Subcutaneous abdominal adipose tissue (tissue), 5 donors: ENCODE measurements around the gene PAX3.

ENCODE experiments used
- H3K27ac ChIP-seq: one replicate; pipeline ENCODE4 v1.7.0; 2013; ENCODE audit warnings: low read depth, mild to moderate bottlenecking, inconsistent platforms, low read length, moderate library complexity
- H3K27me3 ChIP-seq, 5 donors: one replicate each; pipeline ENCODE4 v1.7.0; 2013; ENCODE audit warnings: low read length in 5 of 5, inconsistent platforms in 1 of 5; ENCODE audit not compliant: control insufficient read depth in 5 of 5, insufficient read depth in 4 of 5
- H3K36me3 ChIP-seq, 5 donors: one replicate each; pipeline ENCODE4 v1.7.0; 2013; ENCODE audit warnings: low read length in 5 of 5; ENCODE audit not compliant: control insufficient read depth in 5 of 5, insufficient read depth in 5 of 5
- H3K4me1 ChIP-seq, 5 donors: one replicate each; pipeline ENCODE4 v1.7.0; 2013; ENCODE audit warnings: low read length in 5 of 5, mild to moderate bottlenecking in 3 of 5, moderate library complexity in 1 of 5; ENCODE audit not compliant: control insufficient read depth in 5 of 5, insufficient read depth in 5 of 5
- H3K4me3 ChIP-seq, 5 donors: one replicate each; pipeline ENCODE4 v1.7.0; 2013; ENCODE audit warnings: low read length in 5 of 5, low read depth in 1 of 5
- H3K9ac ChIP-seq, 5 donors: one replicate each; pipeline ENCODE4 v1.7.0; 2013; ENCODE audit warnings: low read length in 5 of 5, mild to moderate bottlenecking in 4 of 5, moderate library complexity in 3 of 5
- H3K9me3 ChIP-seq, 5 donors: one replicate each; pipeline ENCODE4 v1.7.0; 2013; ENCODE audit warnings: low read length in 5 of 5; ENCODE audit not compliant: control insufficient read depth in 5 of 5
- donor health status: healthy.
- donor health status: healthy.
- donor health status: healthy.
- donor health status: healthy.
- donor health status: healthy.

PAX3 gene

DNA sequence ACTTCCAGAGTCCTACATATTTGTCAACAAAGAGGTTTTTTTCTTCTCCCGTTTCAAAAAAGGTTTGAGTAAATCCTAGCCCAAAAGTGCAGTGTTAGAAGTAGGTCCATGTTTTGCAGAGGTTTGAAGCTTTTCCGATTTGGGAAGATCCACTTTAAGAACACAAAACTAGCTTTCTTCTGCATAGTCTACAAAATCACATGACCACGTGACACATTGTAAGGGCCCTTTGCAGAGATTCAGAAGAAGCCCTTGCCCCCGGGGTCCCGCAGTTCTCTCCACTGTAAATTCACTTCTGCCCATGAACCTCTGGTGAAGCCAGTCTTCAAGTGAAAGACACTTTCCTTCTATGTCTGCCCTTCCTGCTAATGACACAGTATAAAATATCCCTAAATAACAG lies 49.4 kb downstream of the PAX3 start:
- Histone ChIP-seq H3K4me3 (no peak overlapping the region), H3K9ac (no peak overlapping the region), H3K27ac (no peak overlapping the region), H3K4me1 (no peaks in the 10 kb centered on the region), H3K9me3 (no peaks in the 10 kb centered on the region), H3K27me3 (no peaks in the 10 kb centered on the region), H3K36me3 (no peaks in the 10 kb centered on the region)

GRCh38 chr2:222248818-222249217 lies 50.0 kb downstream of the PAX3 start:
- Histone ChIP-seq H3K9me3 (no peaks in the 10 kb centered on the region), H3K4me3 (no peak overlapping the region), H3K36me3 (no peaks in the 10 kb centered on the region), H3K27me3 (peaks cover 0 to 2% (median 0%) of the 10 kb centered on the region in 5 donors), H3K27ac (no peak overlapping the region), H3K4me1 (no peaks in the 10 kb centered on the region), H3K9ac (no peak overlapping the region)

DNA sequence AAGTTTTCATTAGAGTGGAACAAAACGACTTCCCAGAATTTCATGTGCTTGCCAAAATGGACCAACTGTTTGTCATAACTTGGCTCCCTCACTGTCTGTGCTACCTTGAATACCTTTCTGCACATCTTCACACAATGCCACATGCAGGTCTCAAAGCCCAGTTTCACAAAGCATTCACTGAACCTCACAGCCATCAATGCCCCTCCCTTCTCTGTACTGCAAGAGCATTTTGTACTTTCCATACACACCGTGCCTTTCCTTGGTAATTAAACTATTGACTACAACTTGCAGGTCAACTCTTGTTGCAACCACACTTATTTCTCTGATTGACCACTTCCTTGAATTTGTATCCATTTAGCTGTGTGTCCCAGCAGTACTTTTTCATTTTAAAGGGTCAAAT lies 50.5 kb downstream of the PAX3 start:
- H3K36me3 ChIP-seq, result no peaks in the 10 kb centered on the region
- no peaks in the 10 kb centered on the region for H3K4me1 ChIP-seq
- H3K9ac ChIP-seq, result no peak overlapping the region
- H3K27me3 ChIP-seq, result peaks cover 0 to 2% (median 0%) of the 10 kb centered on the region in 5 donors
- no peaks in the 10 kb centered on the region for H3K9me3 ChIP-seq
- no peak overlapping the region for H3K4me3 ChIP-seq
- H3K27ac ChIP-seq, result no peak overlapping the region

GRCh38 chr2:222242532-222242931 lies 56.3 kb downstream of the PAX3 start:
- peaks cover 16 to 26% (median 20%) of the 10 kb centered on the region in 5 donors for H3K27me3 ChIP-seq
- no peak overlapping the region for H3K4me3 ChIP-seq
- no peaks in the 10 kb centered on the region for H3K4me1 ChIP-seq
- H3K27ac ChIP-seq, result no peak overlapping the region
- H3K9me3 ChIP-seq, result no peaks in the 10 kb centered on the region
- no peaks in the 10 kb centered on the region for H3K36me3 ChIP-seq
- no peak overlapping the region for H3K9ac ChIP-seq

DNA sequence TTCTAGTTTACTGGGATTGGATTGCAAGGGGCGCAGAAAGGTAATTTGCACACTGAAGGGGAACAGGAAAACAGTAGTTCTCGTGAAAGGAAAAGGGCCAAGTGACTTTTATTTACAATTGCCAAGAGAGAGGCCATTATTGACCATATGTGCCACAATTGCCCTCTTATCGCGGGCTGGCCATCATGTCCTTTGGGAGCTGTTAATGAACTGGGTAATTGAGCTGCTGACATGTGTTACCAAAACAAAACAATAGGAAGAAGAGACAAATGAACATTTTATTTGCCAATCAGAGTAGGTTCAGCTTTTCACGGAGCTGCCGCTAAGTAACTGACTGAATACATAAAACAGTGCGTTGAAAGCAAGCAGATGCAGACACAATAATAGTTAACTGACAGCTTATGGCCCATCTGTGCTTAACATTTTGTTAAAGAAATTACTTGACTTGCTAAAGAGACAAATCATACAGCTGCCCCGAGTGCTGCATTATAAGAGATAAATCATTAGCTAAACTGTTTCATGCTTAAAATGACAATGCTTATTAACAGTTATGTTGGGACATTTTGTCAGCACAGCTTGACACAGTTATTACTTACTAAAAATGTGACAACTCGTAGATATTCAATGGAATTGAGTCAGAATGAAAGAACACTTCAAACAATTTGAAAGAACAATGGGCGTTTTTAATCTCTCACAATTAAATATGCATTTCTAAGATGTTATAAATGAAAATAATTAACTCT lies 57.5 kb downstream of the PAX3 start:
- H3K9me3 ChIP-seq, result no peaks in the 10 kb centered on the region
- H3K4me3 ChIP-seq, result no peak overlapping the region

GRCh38 chr2:222240676-222241049 lies 58.1 kb downstream of the PAX3 start:
- Histone ChIP-seq H3K9ac (no peak overlapping the region), H3K4me3 (no peak overlapping the region), H3K9me3 (no peaks in the 10 kb centered on the region), H3K27ac (no peak overlapping the region), H3K27me3 (peaks cover 16 to 26% (median 20%) of the 10 kb centered on the region in 5 donors), H3K4me1 (no peaks in the 10 kb centered on the region), H3K36me3 (no peaks in the 10 kb centered on the region)

More for the DNA sequence above, 57.5 kb downstream of the PAX3 start:
- Histone ChIP-seq H3K9ac (no peak overlapping the region), H3K27ac (no peak overlapping the region), H3K4me1 (no peaks in the 10 kb centered on the region), H3K27me3 (peaks cover 16 to 26% (median 20%) of the 10 kb centered on the region in 5 donors), H3K36me3 (no peaks in the 10 kb centered on the region)

DNA sequence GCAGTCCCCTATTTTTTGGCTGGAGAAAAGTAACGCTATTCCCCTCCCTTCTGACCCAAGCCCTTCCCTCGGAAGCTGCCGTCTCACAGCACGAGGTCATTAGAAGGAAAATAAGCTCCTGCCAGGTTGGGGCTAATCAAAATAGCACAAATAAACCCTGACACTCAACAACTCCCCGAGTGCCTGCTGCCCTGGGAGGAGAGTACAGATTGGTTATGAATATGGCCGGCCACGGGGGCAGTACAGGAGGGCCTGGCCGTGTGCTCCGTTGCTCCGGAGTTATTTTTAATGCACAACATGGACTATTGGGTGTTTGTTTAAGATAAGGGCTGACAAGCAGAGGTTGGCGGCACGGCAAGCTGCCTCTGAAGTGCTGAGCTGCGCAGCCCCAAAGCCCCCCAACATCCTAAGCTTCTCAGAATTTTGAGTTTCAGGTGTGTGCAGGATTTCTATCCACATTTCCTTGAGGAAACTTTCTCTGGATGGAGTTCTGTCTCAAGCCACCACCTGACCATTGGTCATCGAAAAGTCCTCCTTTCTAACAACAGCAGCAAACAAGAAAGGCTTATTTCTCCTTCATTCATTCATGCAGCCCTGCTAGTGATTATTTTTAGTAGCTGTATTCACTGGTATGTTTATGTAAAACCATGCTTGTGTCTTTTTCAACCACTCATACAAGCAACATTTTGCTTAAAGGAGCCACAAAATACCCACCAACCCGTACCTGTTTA lies 58.7 kb downstream of the PAX3 start:
- Histone ChIP-seq H3K9ac (no peak overlapping the region), H3K27ac (no peak overlapping the region), H3K36me3 (no peaks in the 10 kb centered on the region), H3K27me3 (peaks cover 16 to 26% (median 20%) of the 10 kb centered on the region in 5 donors), H3K9me3 (no peaks in the 10 kb centered on the region), H3K4me1 (no peaks in the 10 kb centered on the region), H3K4me3 (no peak overlapping the region)

DNA sequence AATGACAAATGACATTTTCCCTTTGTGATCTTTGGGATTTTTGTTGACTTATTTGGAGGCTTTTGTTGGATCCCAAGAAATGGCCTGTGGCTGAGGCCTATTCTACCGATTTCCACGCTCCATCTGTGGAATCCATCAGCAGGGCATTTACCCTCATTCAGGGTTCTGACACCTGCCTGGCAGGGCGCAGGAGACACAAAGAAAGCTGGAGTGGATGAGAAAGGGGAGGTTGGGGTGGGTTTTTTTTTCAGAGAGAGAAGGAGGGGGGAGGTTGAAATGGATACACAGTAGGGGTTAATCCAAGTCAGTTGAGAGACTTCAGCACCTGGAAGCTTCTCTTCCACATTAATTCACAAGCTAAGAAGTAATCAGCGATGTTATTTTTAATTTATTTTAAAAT lies 59.7 kb downstream of the PAX3 start:
- H3K27me3 ChIP-seq, result peaks cover 16 to 26% (median 20%) of the 10 kb centered on the region in 5 donors
- H3K36me3 ChIP-seq, result no peaks in the 10 kb centered on the region
- H3K9ac ChIP-seq, result no peak overlapping the region
- no peak overlapping the region for H3K4me3 ChIP-seq
- H3K4me1 ChIP-seq, result no peaks in the 10 kb centered on the region
- no peak overlapping the region for H3K27ac ChIP-seq
- no peaks in the 10 kb centered on the region for H3K9me3 ChIP-seq

DNA sequence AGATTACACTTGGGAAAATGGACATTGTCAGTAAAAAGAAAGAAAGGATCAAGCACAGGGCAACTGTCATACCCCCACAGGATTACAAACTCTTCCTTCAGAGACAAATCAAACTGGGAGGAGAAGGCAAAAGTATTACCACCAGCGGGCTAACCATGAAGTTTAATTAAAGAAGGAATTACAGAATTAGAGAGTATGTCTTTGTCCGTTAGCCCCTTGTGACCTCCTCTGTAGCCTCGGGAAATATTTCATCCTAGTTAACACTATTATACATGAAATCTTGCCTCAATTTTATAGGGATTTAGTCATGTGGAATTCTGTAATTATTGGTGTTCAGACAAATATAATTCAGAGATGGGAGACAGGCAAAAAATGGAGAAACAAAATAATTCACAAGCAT lies 60.7 kb downstream of the PAX3 start:
- no peaks in the 10 kb centered on the region for H3K36me3 ChIP-seq

GRCh38 chr2:222232839-222233238 lies 66.0 kb downstream of the PAX3 start:
- H3K27ac ChIP-seq, result no peak overlapping the region
- no peak overlapping the region for H3K4me3 ChIP-seq
- H3K4me1 ChIP-seq, result no peaks in the 10 kb centered on the region
- no peaks in the 10 kb centered on the region for H3K9me3 ChIP-seq
- no peaks in the 10 kb centered on the region for H3K36me3 ChIP-seq
- H3K9ac ChIP-seq, result no peak overlapping the region
- peaks cover 0 to 5% (median under 1%) of the 10 kb centered on the region in 5 donors for H3K27me3 ChIP-seq

More for the DNA sequence above, 60.7 kb downstream of the PAX3 start:
- H3K27ac ChIP-seq, result no peak overlapping the region
- H3K9ac ChIP-seq, result no peak overlapping the region
- H3K4me1 ChIP-seq, result no peaks in the 10 kb centered on the region
- H3K9me3 ChIP-seq, result no peaks in the 10 kb centered on the region
- H3K4me3 ChIP-seq, result no peak overlapping the region
- H3K27me3 ChIP-seq, result peaks cover 14 to 26% (median 22%) of the 10 kb centered on the region in 5 donors
